ENCODE data around the gene ZNF385B. TPM values are rescaled to one million over a fixed set of nuclear protein-coding genes. Genes with fewer than 3 reads are reported as not detected.

ZNF385B gene
- total RNA-seq, 1 donor from 2014 or later = not detected

- ChIA-PET POLR2A (no interaction called here), CTCF (no interaction called here)
- Mint-ChIP-seq H3K27me3 (peaks cover 2% of the 10 kb centered on the region), H3K4me1 (no peaks in the 10 kb centered on the region), H3K4me3 (no peak overlapping the region), H3K9me3 (peaks cover 2% of the 10 kb centered on the region), H3K27ac (no peak overlapping the region), H3K36me3 (ENCODE audit: low read depth) (no peaks in the 10 kb centered on the region)
- intact Hi-C loops (cut with micrococcal nuclease) = no loop called here
- DNase-seq (no peak), ATAC-seq (ENCODE audit: low read depth) (no peak)
- TF ChIP-seq CTCF (IDR thresholded peaks at IDR 0.05) = no peak
These were observed 276.7 kb downstream of the ZNF385B start for GRCh38 chr2:179584760-179585159.

GRCh38 chr2:179581605-179582004 is 279.8 kb downstream of the ZNF385B start:
- Mint-ChIP-seq H3K4me1 (no peaks in the 10 kb centered on the region), H3K27ac (no peak overlapping the region), H3K9me3 (peaks cover 2% of the 10 kb centered on the region), H3K27me3 (no peaks in the 10 kb centered on the region), H3K36me3 (ENCODE audit: low read depth) (no peaks in the 10 kb centered on the region), H3K4me3 (no peak overlapping the region)
- ChIA-PET POLR2A (no interaction called here), CTCF (no interaction called here)
- TF ChIP-seq CTCF (IDR thresholded peaks at IDR 0.05) = no peak
- intact Hi-C loops (cut with micrococcal nuclease) = no loop called here
- DNase-seq (no peak), ATAC-seq (ENCODE audit: low read depth) (no peak)

GRCh38 chr2:179580378-179581146 is 280.9 kb downstream of the ZNF385B start:
- intact Hi-C loops (cut with micrococcal nuclease) = no loop called here
- POLR2A ChIA-PET = no interaction called here
- Mint-ChIP-seq H3K27ac (no peak overlapping the region), H3K4me3 (no peak overlapping the region), H3K36me3 (ENCODE audit: low read depth) (no peaks in the 10 kb centered on the region), H3K9me3 (peaks cover 2% of the 10 kb centered on the region), H3K4me1 (no peaks in the 10 kb centered on the region), H3K27me3 (no peaks in the 10 kb centered on the region)
- TF ChIP-seq CTCF (IDR thresholded peaks at IDR 0.05) = no peak
- ATAC-seq (ENCODE audit: low read depth) (no peak), DNase-seq (no peak)
- CTCF ChIA-PET = no interaction called here

- DNase-seq (no peak), ATAC-seq (ENCODE audit: low read depth) (no peak)
- CTCF ChIA-PET = no interaction called here
- Mint-ChIP-seq H3K9me3 (peaks cover 2% of the 10 kb centered on the region), H3K36me3 (ENCODE audit: low read depth) (no peaks in the 10 kb centered on the region), H3K4me1 (no peaks in the 10 kb centered on the region), H3K27me3 (no peaks in the 10 kb centered on the region), H3K27ac (no peak overlapping the region), H3K4me3 (no peak overlapping the region)
- intact Hi-C loops (cut with micrococcal nuclease) = no loop called here
- POLR2A ChIA-PET = no interaction called here
- no peak for TF ChIP-seq CTCF (IDR thresholded peaks at IDR 0.05)
These were observed 281.6 kb downstream of the ZNF385B start for GRCh38 chr2:179579800-179580199.

- Mint-ChIP-seq H3K9me3 (peaks cover 2% of the 10 kb centered on the region), H3K27me3 (no peaks in the 10 kb centered on the region), H3K4me3 (no peak overlapping the region), H3K27ac (no peak overlapping the region), H3K4me1 (no peaks in the 10 kb centered on the region), H3K36me3 (ENCODE audit: low read depth) (no peaks in the 10 kb centered on the region)
- intact Hi-C loops (cut with micrococcal nuclease) = no loop called here
- TF ChIP-seq CTCF (IDR thresholded peaks at IDR 0.05) = no peak
- ATAC-seq (ENCODE audit: low read depth) (no peak), DNase-seq (no peak)
- ChIA-PET POLR2A (no interaction called here), CTCF (no interaction called here)
These were observed 283.1 kb downstream of the ZNF385B start for GRCh38 chr2:179578171-179578916.
